Thoracic aorta (tissue), 2 donors: ENCODE results near the gene SEMA3D. TPM values are rescaled to one million over a fixed set of nuclear protein-coding genes. Genes with fewer than 3 reads are reported as not detected.
A peak's percentile ranks its signal among the peaks of the same experiment; 100 is the strongest.

Experiments
- ATAC-seq: fragments of 150-250 bp; one replicate; pipeline ENCODE4 v1.8.0; 2017; ENCODE audit warnings: low read depth; ENCODE audit not compliant: insufficient number of reproducible peaks, low FRiP score
- DNase-seq: peaks from one replicate; pipeline ENCODE4 v3.0.0-alpha.2; 2020; ENCODE audit warnings: low spot score
- H3K27ac ChIP-seq, 2 donors: fragments of 200-600 bp; sonication (generic); 1 replicate in 1 of 2; 2 replicates in 1 of 2; pipeline ENCODE4 v1.5.1; 2016; ENCODE audit warnings: mild to moderate bottlenecking in 2 of 2, moderate library complexity in 2 of 2
- H3K27me3 ChIP-seq: fragments of 200-600 bp; sonication (generic); replicated peaks from 2 replicates; pipeline ENCODE4 v1.6.0; 2016; ENCODE audit warnings: mild to moderate bottlenecking; ENCODE audit not compliant: insufficient read depth
- H3K36me3 ChIP-seq: fragments of 200-600 bp; sonication (generic); one replicate; pipeline ENCODE4 v1.5.1; 2016
- H3K4me1 ChIP-seq, 2 donors: fragments of 200-600 bp; sonication (generic); 1 replicate in 1 of 2; 2 replicates in 1 of 2; pipeline versions ENCODE4 v1.5.1 to v1.6.0; 2016; ENCODE audit warnings: low read depth in 2 of 2, mild to moderate bottlenecking in 1 of 2; ENCODE audit not compliant: control insufficient read depth in 1 of 2
- H3K4me3 ChIP-seq: fragments of 200-600 bp; sonication (generic); 2 replicates; pipeline ENCODE4 v1.5.1; 2016; ENCODE audit warnings: mild to moderate bottlenecking
- H3K9me3 ChIP-seq: fragments of 200-600 bp; sonication (generic); 2 replicates; pipeline ENCODE4 v1.5.1; 2016
- total RNA-seq, 2 donors: library from RNA; depleted of rRNA; stranded (reverse); fragments of >200 nt; gene quantifications; one replicate each; pipeline versions ENCODE4 v1.1.0 to v1.2.3, GENCODE V29; 2016
- TF ChIP-seq, protein P1 (sequence below): fragments of 200-600 bp; sonication (generic); IDR thresholded peaks from one replicate; pipeline ENCODE4 v1.5.1; 2019; ENCODE audit warnings: antibody characterized with exemption

Gene SEMA3D
- total RNA-seq, 2 donors from 2014 or later: 18.5 to 22.8 TPM

DNA sequence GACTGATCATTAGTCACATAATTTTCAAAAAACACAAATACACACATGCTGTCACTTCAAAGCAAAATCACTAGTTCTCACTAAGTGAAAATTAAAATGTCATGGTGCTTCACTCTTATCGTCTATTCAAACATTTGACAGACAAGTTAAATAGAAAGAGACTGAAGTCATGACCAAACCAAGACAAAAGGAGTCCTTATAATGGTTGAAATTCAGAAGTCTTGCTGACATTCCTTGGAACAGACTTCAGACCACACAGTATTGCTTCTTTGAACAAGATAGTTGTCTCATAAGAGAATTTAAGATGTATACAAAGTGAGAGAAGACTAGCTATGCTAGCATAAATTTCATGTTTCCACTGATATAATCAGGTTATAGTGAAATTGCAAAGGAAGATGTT lies 119.5 kb downstream of the SEMA3D start:
- DNase-seq (no peak), ATAC-seq (no peak)
- H3K9me3 ChIP-seq: no peaks in the 10 kb centered on the region
- H3K4me1 ChIP-seq: peaks cover 26 to 44% of the 10 kb centered on the region in 2 donors
- TF ChIP-seq, protein P1, sequence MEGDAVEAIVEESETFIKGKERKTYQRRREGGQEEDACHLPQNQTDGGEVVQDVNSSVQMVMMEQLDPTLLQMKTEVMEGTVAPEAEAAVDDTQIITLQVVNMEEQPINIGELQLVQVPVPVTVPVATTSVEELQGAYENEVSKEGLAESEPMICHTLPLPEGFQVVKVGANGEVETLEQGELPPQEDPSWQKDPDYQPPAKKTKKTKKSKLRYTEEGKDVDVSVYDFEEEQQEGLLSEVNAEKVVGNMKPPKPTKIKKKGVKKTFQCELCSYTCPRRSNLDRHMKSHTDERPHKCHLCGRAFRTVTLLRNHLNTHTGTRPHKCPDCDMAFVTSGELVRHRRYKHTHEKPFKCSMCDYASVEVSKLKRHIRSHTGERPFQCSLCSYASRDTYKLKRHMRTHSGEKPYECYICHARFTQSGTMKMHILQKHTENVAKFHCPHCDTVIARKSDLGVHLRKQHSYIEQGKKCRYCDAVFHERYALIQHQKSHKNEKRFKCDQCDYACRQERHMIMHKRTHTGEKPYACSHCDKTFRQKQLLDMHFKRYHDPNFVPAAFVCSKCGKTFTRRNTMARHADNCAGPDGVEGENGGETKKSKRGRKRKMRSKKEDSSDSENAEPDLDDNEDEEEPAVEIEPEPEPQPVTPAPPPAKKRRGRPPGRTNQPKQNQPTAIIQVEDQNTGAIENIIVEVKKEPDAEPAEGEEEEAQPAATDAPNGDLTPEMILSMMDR: no peak
- no peaks in the 10 kb centered on the region for H3K36me3 ChIP-seq
- H3K27me3 ChIP-seq: no peaks in the 10 kb centered on the region
- H3K4me3 ChIP-seq: no peak overlapping the region
- no peak overlapping the region for H3K27ac ChIP-seq

DNA sequence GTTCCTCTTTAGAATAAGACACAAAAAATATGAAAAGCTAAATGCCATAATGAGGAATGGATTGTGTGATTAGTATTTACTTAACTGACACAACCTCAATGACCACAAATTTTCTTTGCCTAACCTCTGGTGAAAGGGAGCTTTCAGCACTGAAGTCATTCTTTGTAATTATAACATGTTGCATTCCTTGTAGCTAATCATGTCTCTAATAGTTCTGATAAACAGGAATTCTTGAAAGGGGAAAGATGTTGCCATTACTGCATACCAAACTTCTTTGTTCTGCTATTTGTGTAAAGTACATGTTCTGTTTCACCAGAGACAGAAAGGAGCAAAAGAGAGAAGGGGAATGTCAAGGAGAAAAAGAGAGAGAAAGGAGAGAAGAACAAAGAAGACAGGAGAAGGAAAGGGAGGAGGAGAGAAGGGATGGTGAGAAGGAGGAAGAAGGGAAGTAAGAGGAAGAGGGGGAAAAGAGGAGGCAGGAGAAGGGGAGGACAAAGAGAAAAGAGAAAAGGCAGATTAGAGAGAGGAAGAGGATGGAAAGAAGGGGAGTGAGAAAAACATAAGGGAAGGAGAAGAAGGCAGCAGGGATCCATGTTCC lies 120.9 kb downstream of the SEMA3D start:
- no peak for DNase-seq
- H3K36me3 ChIP-seq: no peaks in the 10 kb centered on the region

DNA sequence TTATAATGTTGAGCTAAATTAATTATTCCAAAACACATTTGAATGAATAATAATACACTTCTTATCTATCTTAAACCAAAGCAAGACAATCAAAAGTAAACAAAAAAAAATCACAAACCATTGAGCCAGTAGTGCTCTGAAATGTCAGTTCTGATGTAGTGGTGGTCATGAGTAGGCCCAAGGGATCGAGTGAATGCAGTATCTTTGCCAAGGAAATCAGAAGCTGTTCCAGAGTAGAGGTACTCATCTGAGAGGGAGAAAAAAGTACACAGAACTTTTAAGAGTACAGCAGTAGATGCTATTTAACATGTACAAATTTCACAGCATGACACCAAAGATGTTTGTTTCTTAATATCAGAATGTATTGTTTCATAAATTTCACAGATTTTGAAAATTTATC lies 121.5 kb downstream of the SEMA3D start:
- no peaks in the 10 kb centered on the region for H3K36me3 ChIP-seq
- H3K4me3 ChIP-seq: no peak overlapping the region
- no peaks in the 10 kb centered on the region for H3K9me3 ChIP-seq
- DNase-seq: no peak
- no peaks in the 10 kb centered on the region for H3K27me3 ChIP-seq
- TF ChIP-seq, protein P1: no peak
- H3K27ac ChIP-seq: peak overlapping the region in 1 of 2 donors; percentile 3
- H3K4me1 ChIP-seq: peaks cover 26 to 50% of the 10 kb centered on the region in 2 donors
- ATAC-seq: peak; percentile 53

More for the DNA sequence above, 120.9 kb downstream of the SEMA3D start:
- no peaks in the 10 kb centered on the region for H3K27me3 ChIP-seq
- no peaks in the 10 kb centered on the region for H3K9me3 ChIP-seq
- no peak overlapping the region for H3K4me3 ChIP-seq
- ATAC-seq: no peak
- TF ChIP-seq, protein P1: no peak
- peak overlapping the region in 1 of 2 donors; percentile 3 for H3K27ac ChIP-seq
- H3K4me1 ChIP-seq: peaks cover 26 to 50% of the 10 kb centered on the region in 2 donors

DNA sequence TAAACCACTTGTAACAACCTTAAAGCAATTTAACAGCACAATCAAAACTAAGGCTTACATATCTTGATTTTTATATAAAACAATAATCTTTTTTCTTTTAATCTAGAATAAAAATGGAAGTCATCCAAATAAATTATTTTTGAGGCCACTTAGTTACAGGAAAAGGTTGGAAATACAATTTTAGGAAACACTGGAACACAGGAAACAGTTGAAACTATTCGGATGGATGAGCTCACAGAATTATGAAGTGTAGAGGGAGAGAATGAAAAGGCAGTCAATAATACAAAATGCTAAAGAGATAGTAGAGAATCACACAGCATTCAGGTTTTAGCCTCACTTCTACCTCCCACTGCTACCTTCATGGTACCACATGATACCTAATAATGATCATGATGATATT lies 124.2 kb downstream of the SEMA3D start:
- no peak for DNase-seq

DNA sequence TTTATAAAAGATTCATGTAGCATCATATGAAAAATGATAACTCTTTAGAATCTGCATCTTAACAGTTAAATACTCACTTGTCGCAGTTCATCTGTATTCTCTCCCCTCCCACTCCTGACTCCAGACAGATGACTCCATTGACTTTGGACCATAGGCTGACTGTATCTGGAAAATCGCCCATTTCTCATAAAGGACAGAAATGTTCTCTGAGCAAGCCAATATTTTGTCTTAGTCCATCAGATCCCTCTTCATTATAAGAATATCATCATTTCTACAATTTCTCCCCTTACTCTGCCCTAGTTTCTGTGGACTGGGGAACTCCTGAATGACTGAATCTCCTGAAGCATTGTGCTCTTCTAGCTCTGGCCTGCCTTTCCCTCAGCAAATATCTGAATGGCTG lies 125.4 kb downstream of the SEMA3D start:
- TF ChIP-seq, protein P1: no peak
- H3K9me3 ChIP-seq: no peaks in the 10 kb centered on the region
- ATAC-seq: no peak

More for the DNA sequence above, 124.2 kb downstream of the SEMA3D start:
- Histone ChIP-seq H3K9me3 (no peaks in the 10 kb centered on the region), H3K4me1 (peaks cover 16 to 38% of the 10 kb centered on the region in 2 donors), H3K27me3 (no peaks in the 10 kb centered on the region), H3K36me3 (no peaks in the 10 kb centered on the region), H3K4me3 (no peak overlapping the region), H3K27ac (no peak overlapping the region)
- no peak for ATAC-seq
- TF ChIP-seq, protein P1: no peak

More for the DNA sequence above, 125.4 kb downstream of the SEMA3D start:
- H3K27me3 ChIP-seq: no peaks in the 10 kb centered on the region
- no peaks in the 10 kb centered on the region for H3K36me3 ChIP-seq
- no peak for DNase-seq
- H3K4me3 ChIP-seq: no peak overlapping the region
- H3K27ac ChIP-seq: no peak overlapping the region
- H3K4me1 ChIP-seq: peaks cover 15 to 29% of the 10 kb centered on the region in 2 donors
